Ovary (tissue), 9 donors: ENCODE data around the gene NOP58. TPM values are rescaled to one million over a fixed set of nuclear protein-coding genes. Genes with fewer than 3 reads are reported as not detected.

ENCODE experiments used
- DNase-seq, 5 donors: peaks; one replicate each; pipeline ENCODE4 v3.0.0-alpha.2; 2019 to 2020
- H3K27ac ChIP-seq, 2 donors: fragments of 200-600 bp; one replicate each; pipeline versions ENCODE4 v1.5.1 to v1.8.0; 2019 to 2022
- H3K27me3 ChIP-seq: fragments of 200-600 bp; one replicate; pipeline ENCODE4 v1.8.0; 2022
- H3K36me3 ChIP-seq: fragments of 200-600 bp; sonication (generic); one replicate; pipeline ENCODE4 v1.5.1; 2019
- H3K4me1 ChIP-seq: one replicate; pipeline ENCODE4 v1.8.1; 2013; ENCODE audit warnings: mild to moderate bottlenecking, moderate library complexity; ENCODE audit not compliant: insufficient read depth
- H3K4me3 ChIP-seq: fragments of 200-600 bp; sonication (generic); one replicate; pipeline ENCODE4 v1.5.1; 2017
- H3K9me3 ChIP-seq, 2 donors: fragments of 200-600 bp in 1 of 2; sonication (generic) in 1 of 2; one replicate each; pipeline versions ENCODE4 v1.5.1 to v1.8.1; 2013 to 2019; ENCODE audit warnings: mild to moderate bottlenecking in 1 of 2, moderate library complexity in 1 of 2
- CTCF ChIP-seq, 3 donors: fragments of 450-650 bp in 2 of 3; fragments of 200-600 bp in 1 of 3; IDR thresholded peaks; one replicate each; pipeline versions ENCODE4 v1.5.1 to v1.8.0; 2016 to 2022; ENCODE audit warnings: antibody characterized with exemption in 3 of 3, mild to moderate bottlenecking in 1 of 3
- EP300 ChIP-seq: sonication (generic); formaldehyde crosslinking; IDR thresholded peaks from one replicate; pipeline ENCODE4 v1.6.1; 2017; ENCODE audit warnings: antibody characterized with exemption
- POLR2A ChIP-seq: fragments of 450-650 bp; IDR thresholded peaks from one replicate; pipeline ENCODE4 v1.6.1; 2017; ENCODE audit warnings: antibody characterized with exemption, mild to moderate bottlenecking, moderate library complexity
- WGBS, 3 donors: extraction: QIAGEN DNeasy Blood & Tissue Kit in 1 of 3; methylation state at CpG; one replicate each; pipeline versions ENCODE4 v1.1.5 to v1.1.7; 2013 to 2017; 5-methylcytosine and 5-hydroxymethylcytosine counted together
- intact Hi-C, 4 donors: fragments of 100-400 bp; cut with DNase I; formaldehyde crosslinking; loops; one replicate each; pipeline versions ENCODE4 v1.11.0 to v1.15.1; 2022 to 2023
- polyA plus RNA-seq, 2 donors: library from polyadenylated mRNA; stranded (reverse); fragments of 200-250 nt in 1 of 2; fragments of 350-450 nt in 1 of 2; fragmentation: Illumina TruSeq in 1 of 2; extraction: RNeasy Lipid Tissue Mini Kit (QIAGEN cat#74804) in 1 of 2; gene quantifications; one replicate each; pipeline ENCODE4 v1.2.3, GENCODE V29; 2013 to 2014
- total RNA-seq, 7 donors: library from RNA; depleted of rRNA in 2 of 7; stranded (reverse); fragments of >200 nt in 2 of 7; fragmentation: NEBNext Ultra II Directional in 3 of 7; extraction: Animal tissue kit (Norgen Biotek cat#: 25700) in 3 of 7; gene quantifications; one replicate each; pipeline versions ENCODE4 v1.1.0 to v1.2.4, GENCODE V29; 2016 to 2023
- donor health status: DM: no; HTN: no; CAD: no; lungs with moderate emphysema.
- donor health status: DM: no; HTN: no; CAD: no.
- donor health status: Bipolar disorder and iron deficiency.
- donor health status: DM: yes; HTN: yes; CAD: no.
- donor health status: DM: no; HTN: no; CAD: no.
- donor health status: DM: yes; HTN: yes; CAD: no.

Gene NOP58
- total and polyA plus RNA-seq, 9 donors = 37.3 to 74.7 (median 58.4) TPM

GRCh38 chr2:202278036-202278760 is 12.6 kb downstream of the NOP58 start:
- Histone ChIP-seq H3K36me3 (no peaks in the 10 kb centered on the region), H3K9me3 (no peaks in the 10 kb centered on the region), H3K27me3 (no peaks in the 10 kb centered on the region), H3K27ac (no peak overlapping the region), H3K4me1 (no peaks in the 10 kb centered on the region), H3K4me3 (no peak overlapping the region)
- TF ChIP-seq EP300 (no peak), POLR2A (no peak), CTCF (IDR thresholded peaks at IDR 0.05) (no peak)
- WGBS, 3 donors = 63 to 68% (median 67%) methylated on average over 6 of the region's 6 CpGs
- intact Hi-C loops = no loop called here
- no peak for DNase-seq

GRCh38 chr2:202278944-202279343 is 13.4 kb downstream of the NOP58 start:
- Histone ChIP-seq H3K27me3 (no peaks in the 10 kb centered on the region), H3K9me3 (no peaks in the 10 kb centered on the region), H3K36me3 (no peaks in the 10 kb centered on the region), H3K27ac (no peak overlapping the region), H3K4me1 (no peaks in the 10 kb centered on the region), H3K4me3 (no peak overlapping the region)
- intact Hi-C loops = no loop called here
- DNase-seq = no peak
- 15 to 29% (median 23%) methylated on average over 1 of the region's 1 CpG for WGBS, 3 donors
- TF ChIP-seq EP300 (no peak), CTCF (IDR thresholded peaks at IDR 0.05) (no peak), POLR2A (no peak)

GRCh38 chr2:202286595-202286994 is 21.0 kb downstream of the NOP58 start:
- H3K4me3 ChIP-seq = no peak overlapping the region
- TF ChIP-seq POLR2A (no peak), EP300 (no peak), CTCF (IDR thresholded peaks at IDR 0.05) (no peak)
- no peak for DNase-seq
- intact Hi-C loops = no loop called here
- H3K36me3 ChIP-seq = no peaks in the 10 kb centered on the region
- no peaks in the 10 kb centered on the region for H3K4me1 ChIP-seq
- no peaks in the 10 kb centered on the region for H3K27me3 ChIP-seq
- no peak overlapping the region for H3K27ac ChIP-seq
- H3K9me3 ChIP-seq = no peaks in the 10 kb centered on the region

- H3K27me3 ChIP-seq = no peaks in the 10 kb centered on the region
- intact Hi-C loops = no loop called here
- H3K4me3 ChIP-seq = no peak overlapping the region
- DNase-seq = no peak
- H3K36me3 ChIP-seq = no peaks in the 10 kb centered on the region
- H3K4me1 ChIP-seq = no peaks in the 10 kb centered on the region
- 88 to 90% (median 89%) methylated on average over 9 of the region's 9 CpGs for WGBS, 3 donors
- TF ChIP-seq EP300 (no peak), CTCF (IDR thresholded peaks at IDR 0.05) (no peak), POLR2A (no peak)
- H3K9me3 ChIP-seq = no peaks in the 10 kb centered on the region
- no peak overlapping the region for H3K27ac ChIP-seq
These were observed 24.0 kb downstream of the NOP58 start for GRCh38 chr2:202289394-202290204.
